GM18526 (cell line): ENCODE results near the gene LITAF.

Experiments used
- POLR2A ChIP-seq: IDR thresholded peaks from 3 replicates; pipeline ENCODE4 v1.6.1; 2011; ENCODE audit not compliant: insufficient read length; ENCODE audit errors: extremely low read depth

Gene LITAF

GRCh38 chr16:11552440-11552839 lies 34.3 kb downstream of the LITAF start:
- no peak for TF ChIP-seq POLR2A

GRCh38 chr16:11551842-11552241 lies 34.9 kb downstream of the LITAF start:
- TF ChIP-seq POLR2A = no peak

- no peak for TF ChIP-seq POLR2A
Observed at GRCh38 chr16:11550791-11551498, 35.8 kb downstream of the LITAF start.

- no peak for TF ChIP-seq POLR2A
Observed at GRCh38 chr16:11547118-11547916, 39.4 kb downstream of the LITAF start.

- TF ChIP-seq POLR2A = no peak
Observed at GRCh38 chr16:11546608-11547061, 40.1 kb downstream of the LITAF start.

GRCh38 chr16:11543661-11544393 lies 42.9 kb downstream of the LITAF start:
- no peak for TF ChIP-seq POLR2A

GRCh38 chr16:11542069-11542744 lies 44.5 kb downstream of the LITAF start:
- no peak for TF ChIP-seq POLR2A

- no peak for TF ChIP-seq POLR2A
Observed at GRCh38 chr16:11539641-11540050, 47.1 kb downstream of the LITAF start.

- no peak for TF ChIP-seq POLR2A
Observed at GRCh38 chr16:11538880-11539279, 47.8 kb downstream of the LITAF start.

GRCh38 chr16:11536104-11536866 lies 50.4 kb downstream of the LITAF start:
- TF ChIP-seq POLR2A = no peak

- TF ChIP-seq POLR2A = no peak
Observed at GRCh38 chr16:11535494-11535893, 51.2 kb downstream of the LITAF start.

- no peak for TF ChIP-seq POLR2A
Observed at GRCh38 chr16:11534262-11534661, 52.5 kb downstream of the LITAF start.

- no peak for TF ChIP-seq POLR2A
Observed at GRCh38 chr16:11533588-11533987, 53.1 kb downstream of the LITAF start.

- TF ChIP-seq POLR2A = no peak
Observed at GRCh38 chr16:11530171-11530940, 56.4 kb downstream of the LITAF start.
